Hepatic stellate cell (primary cell): Measurements from ENCODE around the gene PCBD2.
"Not testable (repeated sequence)": the region's sequence is repeated elsewhere in the genome, so short reads cannot be mapped to it uniquely, and the experiment has no call there.

Experiments used
- DNase-seq: peaks from one replicate; pipeline ENCODE4 v3.0.0; 2011; ENCODE audit warnings: low spot score

The PCBD2 gene

GRCh38 chr5:134904610-134905245 lies at the start of gene PCBD2:
Gene PCBD2, plus strand, starts transcription at chr5:134905131. Its CDS starts 9 bp downstream, at chr5:134905140.
- peak; percentile 90 for DNase-seq

GRCh38 chr5:134856465-134856864 lies 48.5 kb upstream of the PCBD2 start:
- not testable (repeated sequence) for DNase-seq

DNA sequence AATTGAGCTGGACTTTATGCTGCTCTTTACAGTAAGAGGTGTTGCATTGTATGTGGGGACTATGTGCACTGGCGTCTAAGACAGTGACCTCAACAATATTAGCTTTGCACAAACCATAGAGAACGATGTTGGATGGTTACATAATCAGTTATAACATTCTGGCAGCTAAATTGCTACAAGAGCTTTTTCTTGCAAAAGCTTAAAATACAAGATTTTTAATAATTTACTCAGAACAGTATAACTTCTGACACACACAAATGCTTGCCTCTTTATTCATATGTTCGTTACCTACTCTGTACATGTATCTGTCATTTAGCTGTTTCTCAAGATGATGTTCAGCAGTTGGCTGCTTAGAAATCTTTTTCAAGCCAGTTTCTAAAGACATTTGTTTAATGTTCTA lies 47.5 kb upstream of the PCBD2 start:
- DNase-seq: no peak

GRCh38 chr5:134864707-134865106 lies 40.2 kb upstream of the PCBD2 start:
- no peak for DNase-seq

DNA sequence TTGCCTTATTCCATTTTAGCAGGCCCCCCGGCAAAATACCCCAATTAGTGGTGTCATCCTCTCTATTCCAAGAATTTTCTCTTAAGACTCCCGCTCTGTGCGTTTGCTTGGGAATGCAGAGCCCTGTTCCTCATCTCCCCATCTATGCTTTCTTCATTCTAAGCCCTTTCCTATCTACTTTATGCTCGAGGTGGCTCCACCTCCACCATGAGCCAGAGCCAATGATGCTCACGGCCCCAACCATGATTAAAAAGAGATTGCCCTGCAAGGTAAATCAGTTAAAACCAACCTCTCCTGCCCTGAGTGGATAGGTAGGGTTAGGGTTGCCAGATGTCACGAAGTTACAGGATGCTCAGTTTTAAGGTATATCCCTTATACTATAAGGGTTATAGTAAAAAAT lies 31.4 kb upstream of the PCBD2 start:
- DNase-seq: no peak

GRCh38 chr5:134873987-134874830 lies 30.7 kb upstream of the PCBD2 start, which contains the start of gene TXNDC15:
Gene TXNDC15, plus strand, starts transcription at chr5:134874371. Its CDS starts 57 bp downstream, at chr5:134874428.
- peak; percentile 90 for DNase-seq

DNA sequence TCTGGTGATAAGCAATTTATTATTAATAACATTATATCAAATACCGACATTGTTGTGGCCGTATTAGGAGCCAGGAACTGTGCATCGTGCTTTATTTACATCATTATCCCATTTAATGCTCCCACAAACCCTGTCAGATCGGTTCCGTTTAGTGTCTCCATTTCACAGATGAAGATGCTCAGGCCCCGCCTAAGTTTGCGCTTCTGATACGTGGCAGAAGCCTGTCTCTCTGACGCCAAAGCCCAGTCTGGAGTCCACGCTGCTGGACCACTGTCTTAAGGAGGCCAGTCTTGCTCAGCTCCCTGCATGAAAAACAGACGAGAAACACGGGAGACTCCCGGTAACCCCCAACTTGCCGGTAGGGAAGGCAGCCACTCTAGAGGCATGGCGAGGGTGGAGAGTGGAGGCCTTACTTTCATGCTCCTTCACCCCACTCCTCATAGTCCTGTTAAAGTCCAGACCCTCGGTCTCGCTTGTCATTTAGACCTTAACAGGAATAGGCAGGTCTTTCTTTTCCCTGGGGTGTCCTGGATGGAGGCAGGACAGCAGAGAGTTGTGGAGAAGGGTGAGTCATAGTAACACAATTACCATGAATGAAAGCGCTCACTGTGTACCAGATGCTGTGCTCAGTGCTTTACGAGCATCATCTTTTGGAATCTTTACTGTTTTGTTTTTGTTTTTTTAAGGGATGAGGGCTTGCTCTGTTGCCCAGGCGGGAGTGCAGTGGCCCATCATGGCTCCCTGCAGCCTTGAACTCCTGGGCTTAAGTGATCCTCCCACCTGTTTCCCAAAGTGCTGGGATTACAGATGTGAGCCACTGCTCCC lies 29.9 kb upstream of the PCBD2 start:
- DNase-seq: peak; percentile 82

- DNase-seq: no peak
These were observed 27.8 kb upstream of the PCBD2 start for GRCh38 chr5:134877159-134877558.

- DNase-seq: no peak
These were observed 26.5 kb upstream of the PCBD2 start for GRCh38 chr5:134878403-134878802.

GRCh38 chr5:134879456-134879855 lies 25.5 kb upstream of the PCBD2 start:
- DNase-seq: no peak

- not testable (repeated sequence) for DNase-seq
These were observed 24.0 kb upstream of the PCBD2 start for GRCh38 chr5:134880937-134881336.

- not testable (repeated sequence) for DNase-seq
These were observed 23.2 kb upstream of the PCBD2 start for GRCh38 chr5:134881711-134882110.

DNA sequence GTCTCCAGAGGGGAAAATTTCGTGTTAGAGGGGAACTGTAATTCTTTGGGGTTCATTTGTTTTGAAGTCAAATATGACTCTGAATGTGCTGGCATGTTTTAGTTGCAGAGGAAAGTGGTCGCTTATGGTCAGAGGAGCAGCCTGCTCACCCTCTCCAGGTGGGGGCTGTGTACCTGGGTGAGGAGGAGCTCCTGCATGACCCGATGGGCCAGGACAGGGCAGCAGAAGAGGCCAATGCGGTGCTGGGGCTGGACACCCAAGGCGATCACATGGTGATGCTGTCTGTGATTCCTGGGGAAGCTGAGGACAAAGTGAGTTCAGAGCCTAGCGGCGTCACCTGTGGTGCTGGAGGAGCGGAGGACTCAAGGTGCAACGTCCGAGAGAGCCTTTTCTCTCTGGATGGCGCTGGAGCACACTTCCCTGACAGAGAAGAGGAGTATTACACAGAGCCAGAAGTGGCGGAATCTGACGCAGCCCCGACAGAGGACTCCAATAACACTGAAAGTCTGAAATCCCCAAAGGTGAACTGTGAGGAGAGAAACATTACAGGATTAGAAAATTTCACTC lies 17.3 kb upstream of the PCBD2 start:
- DNase-seq: no peak

GRCh38 chr5:134889335-134889734 lies 15.6 kb upstream of the PCBD2 start:
- DNase-seq: no peak

GRCh38 chr5:134891473-134891872 lies 13.5 kb upstream of the PCBD2 start:
- DNase-seq: no peak

GRCh38 chr5:134892282-134892681 lies 12.6 kb upstream of the PCBD2 start:
- no peak for DNase-seq

DNA sequence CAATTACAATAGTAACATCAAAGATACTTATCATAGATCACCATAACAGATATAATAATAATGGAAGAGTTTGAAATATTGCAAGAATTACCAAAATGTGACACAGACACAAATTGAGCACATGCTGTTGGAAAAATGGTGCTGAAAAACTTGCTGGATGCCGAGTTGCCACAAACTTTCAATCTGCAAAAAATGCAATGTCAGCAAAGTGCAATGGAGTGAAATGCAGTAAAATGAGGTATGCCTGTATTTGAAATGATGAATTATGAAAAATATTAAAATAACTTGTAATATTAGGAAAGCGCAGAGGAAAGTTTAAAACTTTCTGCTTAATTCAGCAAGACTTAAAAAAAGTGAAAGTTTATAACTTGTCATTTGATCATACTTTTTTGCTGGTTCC lies 12.0 kb upstream of the PCBD2 start:
- no peak for DNase-seq

- DNase-seq: no peak
These were observed 11.0 kb upstream of the PCBD2 start for GRCh38 chr5:134893748-134894505.

DNA sequence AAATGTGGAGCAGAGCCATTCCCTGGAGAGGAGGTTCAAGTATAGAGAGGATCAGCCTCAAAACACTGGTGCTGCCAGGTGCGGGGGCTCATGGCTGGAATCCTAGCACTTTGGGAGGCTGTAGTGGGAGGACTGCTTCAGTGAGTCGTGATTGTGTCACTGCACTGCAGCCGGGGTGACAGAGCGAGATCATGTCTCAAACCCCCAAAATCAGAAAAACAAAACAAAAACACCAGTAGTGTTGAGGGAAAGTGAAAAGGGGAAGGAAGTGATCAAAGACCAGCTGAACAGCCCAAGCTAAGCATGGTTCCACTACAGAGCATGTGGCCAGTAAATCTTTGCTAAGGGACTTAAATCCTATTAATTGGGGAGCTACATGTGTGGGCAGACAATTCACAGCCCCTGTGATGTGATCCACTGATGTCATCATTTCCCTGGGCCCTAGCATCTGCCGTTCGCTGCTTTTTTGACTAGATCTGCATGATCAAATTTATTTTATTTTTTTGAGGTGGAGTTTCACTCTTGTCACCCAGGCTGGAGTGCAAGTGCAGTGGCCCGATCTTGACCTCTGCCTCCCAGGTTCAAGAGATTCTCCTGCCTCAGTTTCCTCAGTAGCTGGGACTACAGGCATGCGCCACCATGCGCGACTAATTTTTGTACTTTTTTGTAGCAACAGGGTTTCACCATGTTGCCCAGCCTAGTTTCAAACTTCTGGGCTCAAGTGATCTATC lies 2.7 kb upstream of the PCBD2 start:
- DNase-seq: no peak

GRCh38 chr5:134905246-134905996 lies 490 bp downstream of the PCBD2 start:
- peak; percentile 57 for DNase-seq
